ENCODE results near the gene OR52M1.

Gene OR52M1

GRCh38 chr11:4576880-4577279, 31.9 kb downstream of the OR52M1 start:
- peaks cover 4% of the 10 kb centered on the region for H3K4me1 ChIP-seq (ENCODE audit: insufficient read depth, low read length)
- H3K27me3 ChIP-seq (ENCODE audit: insufficient read depth, low read length): no peaks in the 10 kb centered on the region
- 96% methylated on average over 3 of the region's 3 CpGs for WGBS
- no peak overlapping the region for H3K4me3 ChIP-seq (ENCODE audit: low read length)
- H3K9me3 ChIP-seq (ENCODE audit: insufficient read depth, low read depth, low read length): no peaks in the 10 kb centered on the region
- H3K9ac ChIP-seq (ENCODE audit: low read depth, low read length): no peak overlapping the region
- H3K27ac ChIP-seq (ENCODE audit: low read depth, low read length): no peak overlapping the region
- no peaks in the 10 kb centered on the region for H3K36me3 ChIP-seq (ENCODE audit: insufficient read depth, low read length)

- no peak overlapping the region for H3K4me3 ChIP-seq (ENCODE audit: low read length)
- no peaks in the 10 kb centered on the region for H3K36me3 ChIP-seq (ENCODE audit: insufficient read depth, low read length)
- no peak overlapping the region for H3K9ac ChIP-seq (ENCODE audit: low read depth, low read length)
- no peaks in the 10 kb centered on the region for H3K27me3 ChIP-seq (ENCODE audit: insufficient read depth, low read length)
- no peaks in the 10 kb centered on the region for H3K9me3 ChIP-seq (ENCODE audit: insufficient read depth, low read depth, low read length)
- no peaks in the 10 kb centered on the region for H3K4me1 ChIP-seq (ENCODE audit: insufficient read depth, low read length)
- no peak overlapping the region for H3K27ac ChIP-seq (ENCODE audit: low read depth, low read length)
- WGBS: 100% methylated on average over 2 of the region's 2 CpGs
Measured at GRCh38 chr11:4577761-4578160, 32.8 kb downstream of the OR52M1 start.

GRCh38 chr11:4578624-4579023, 33.6 kb downstream of the OR52M1 start:
- Histone ChIP-seq H3K9ac (ENCODE audit: low read depth, low read length) (no peak overlapping the region), H3K9me3 (ENCODE audit: insufficient read depth, low read depth, low read length) (no peaks in the 10 kb centered on the region), H3K27me3 (ENCODE audit: insufficient read depth, low read length) (no peaks in the 10 kb centered on the region), H3K4me3 (ENCODE audit: low read length) (no peak overlapping the region), H3K27ac (ENCODE audit: low read depth, low read length) (no peak overlapping the region), H3K36me3 (ENCODE audit: insufficient read depth, low read length) (no peaks in the 10 kb centered on the region), H3K4me1 (ENCODE audit: insufficient read depth, low read length) (no peaks in the 10 kb centered on the region)
- WGBS: 95% methylated on average over 6 of the region's 6 CpGs

- Histone ChIP-seq H3K36me3 (ENCODE audit: insufficient read depth, low read length) (no peaks in the 10 kb centered on the region), H3K4me1 (ENCODE audit: insufficient read depth, low read length) (no peaks in the 10 kb centered on the region), H3K27ac (ENCODE audit: low read depth, low read length) (no peak overlapping the region), H3K27me3 (ENCODE audit: insufficient read depth, low read length) (no peaks in the 10 kb centered on the region), H3K9me3 (ENCODE audit: insufficient read depth, low read depth, low read length) (no peaks in the 10 kb centered on the region), H3K4me3 (ENCODE audit: low read length) (no peak overlapping the region), H3K9ac (ENCODE audit: low read depth, low read length) (no peak overlapping the region)
- 92% methylated on average over 1 of the region's 1 CpG for WGBS
Measured at GRCh38 chr11:4580124-4580523, 35.1 kb downstream of the OR52M1 start.

GRCh38 chr11:4581443-4581842, 36.5 kb downstream of the OR52M1 start, which contains the start of gene OR52I2:
TSS of gene OR52I2 (plus strand) at chr11:4581743.
- H3K27ac ChIP-seq (ENCODE audit: low read depth, low read length): no peak within 1 kb of the TSS
- no peaks in the 10 kb centered on the region for H3K9me3 ChIP-seq (ENCODE audit: insufficient read depth, low read depth, low read length)
- H3K4me1 ChIP-seq (ENCODE audit: insufficient read depth, low read length): no peaks in the 10 kb centered on the region
- no peak within 1 kb of the TSS for H3K9ac ChIP-seq (ENCODE audit: low read depth, low read length)
- no peak within 1 kb of the TSS for H3K4me3 ChIP-seq (ENCODE audit: low read length)
- no peaks in the 10 kb centered on the region for H3K36me3 ChIP-seq (ENCODE audit: insufficient read depth, low read length)
- H3K27me3 ChIP-seq (ENCODE audit: insufficient read depth, low read length): no peaks in the 10 kb centered on the region

- H3K27ac ChIP-seq (ENCODE audit: low read depth, low read length): no peak overlapping the region
- H3K36me3 ChIP-seq (ENCODE audit: insufficient read depth, low read length): no peaks in the 10 kb centered on the region
- H3K9me3 ChIP-seq (ENCODE audit: insufficient read depth, low read depth, low read length): no peaks in the 10 kb centered on the region
- no peak overlapping the region for H3K9ac ChIP-seq (ENCODE audit: low read depth, low read length)
- 94% methylated on average over 3 of the region's 3 CpGs for WGBS
- H3K27me3 ChIP-seq (ENCODE audit: insufficient read depth, low read length): no peaks in the 10 kb centered on the region
- no peaks in the 10 kb centered on the region for H3K4me1 ChIP-seq (ENCODE audit: insufficient read depth, low read length)
- no peak overlapping the region for H3K4me3 ChIP-seq (ENCODE audit: low read length)
Measured at GRCh38 chr11:4589017-4589416, 44.0 kb downstream of the OR52M1 start.

- 95% methylated on average over 1 of the region's 1 CpG for WGBS
- Histone ChIP-seq H3K4me3 (ENCODE audit: low read length) (no peak within 1 kb of the TSS), H3K27ac (ENCODE audit: low read depth, low read length) (no peak within 1 kb of the TSS), H3K9me3 (ENCODE audit: insufficient read depth, low read depth, low read length) (no peaks in the 10 kb centered on the region), H3K36me3 (ENCODE audit: insufficient read depth, low read length) (peaks cover 7% of the 10 kb centered on the region), H3K27me3 (ENCODE audit: insufficient read depth, low read length) (no peaks in the 10 kb centered on the region), H3K9ac (ENCODE audit: low read depth, low read length) (no peak within 1 kb of the TSS), H3K4me1 (ENCODE audit: insufficient read depth, low read length) (no peaks in the 10 kb centered on the region)
Measured at GRCh38 chr11:4593739-4594138, 48.7 kb downstream of the OR52M1 start, which contains the start of gene OR52I1. TSS of gene OR52I1 (plus strand) at chr11:4594039. CDS start at chr11:4594039, 0 bp downstream.

Data from HUES64 (cell line).